Measurements from ENCODE around the gene ASCC3.

DNA sequence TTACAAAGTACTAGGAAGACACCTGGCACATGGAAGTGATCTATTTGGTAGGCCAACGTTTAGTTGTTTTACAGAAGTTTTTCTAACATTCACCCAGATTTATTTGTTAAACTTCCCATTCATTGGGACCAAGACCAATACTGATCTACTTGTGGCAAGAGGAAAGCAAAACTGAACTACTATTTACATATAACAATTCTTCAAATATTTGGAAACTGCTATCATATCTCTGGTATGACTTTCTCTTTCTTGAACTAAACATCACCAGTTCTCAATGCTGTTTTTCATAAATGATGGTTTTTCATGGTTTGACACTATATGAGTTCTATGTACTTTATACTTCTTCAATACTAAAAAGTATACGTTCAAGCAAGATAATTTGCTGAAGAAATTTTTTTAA, 189.2 kb downstream of the ASCC3 start:
- TF ChIP-seq, protein P1, sequence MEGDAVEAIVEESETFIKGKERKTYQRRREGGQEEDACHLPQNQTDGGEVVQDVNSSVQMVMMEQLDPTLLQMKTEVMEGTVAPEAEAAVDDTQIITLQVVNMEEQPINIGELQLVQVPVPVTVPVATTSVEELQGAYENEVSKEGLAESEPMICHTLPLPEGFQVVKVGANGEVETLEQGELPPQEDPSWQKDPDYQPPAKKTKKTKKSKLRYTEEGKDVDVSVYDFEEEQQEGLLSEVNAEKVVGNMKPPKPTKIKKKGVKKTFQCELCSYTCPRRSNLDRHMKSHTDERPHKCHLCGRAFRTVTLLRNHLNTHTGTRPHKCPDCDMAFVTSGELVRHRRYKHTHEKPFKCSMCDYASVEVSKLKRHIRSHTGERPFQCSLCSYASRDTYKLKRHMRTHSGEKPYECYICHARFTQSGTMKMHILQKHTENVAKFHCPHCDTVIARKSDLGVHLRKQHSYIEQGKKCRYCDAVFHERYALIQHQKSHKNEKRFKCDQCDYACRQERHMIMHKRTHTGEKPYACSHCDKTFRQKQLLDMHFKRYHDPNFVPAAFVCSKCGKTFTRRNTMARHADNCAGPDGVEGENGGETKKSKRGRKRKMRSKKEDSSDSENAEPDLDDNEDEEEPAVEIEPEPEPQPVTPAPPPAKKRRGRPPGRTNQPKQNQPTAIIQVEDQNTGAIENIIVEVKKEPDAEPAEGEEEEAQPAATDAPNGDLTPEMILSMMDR (conservative IDR thresholded peaks at IDR 0.05; ENCODE audit: low read length): no peak
- no peak for TF ChIP-seq EZH2phosphoT487 (IDR thresholded peaks at IDR 0.05; ENCODE audit: borderline replicate concordance)

Measured in Loucy (cell line).